WTC11 (cell line): ENCODE results near the gene CTDNEP1.

Experiments used
- ATF6 ChIP-seq: sonication (generic); formaldehyde crosslinking; IDR thresholded peaks from 2 replicates; pipeline ENCODE4 v1.8.1; 2023; ENCODE audit warnings: mild to moderate bottlenecking, missing genetic modification reagents
- GRHL2 ChIP-seq: fragments of 250-450 bp; sonication (Bioruptor Pico); IDR thresholded peaks from 2 replicates; pipeline ENCODE4 v1.8.0; 2022; ENCODE audit warnings: mild to moderate bottlenecking, moderate library complexity; ENCODE audit not compliant: insufficient replicate concordance, severe bottlenecking
- HMGA2 ChIP-seq: fragments of 250-450 bp; sonication (Bioruptor Pico); IDR thresholded peaks from 2 replicates; pipeline ENCODE4 v1.4.0; 2021; ENCODE audit warnings: mild to moderate bottlenecking, moderate library complexity
- JUN ChIP-seq: sonication (generic); formaldehyde crosslinking; IDR thresholded peaks from 2 replicates; pipeline ENCODE4 v1.8.0; 2023; ENCODE audit warnings: mild to moderate bottlenecking, missing genetic modification reagents
- MYBL2 ChIP-seq: sonication (generic); formaldehyde crosslinking; IDR thresholded peaks from 2 replicates; pipeline ENCODE4 v1.8.1; 2023; ENCODE audit warnings: mild to moderate bottlenecking, moderate library complexity, missing genetic modification reagents
- NFYB ChIP-seq: sonication (generic); formaldehyde crosslinking; conservative IDR thresholded peaks from 2 replicates; pipeline ENCODE4 v1.8.0; 2022; ENCODE audit warnings: low read depth, missing genetic modification reagents
- PREB ChIP-seq: sonication (generic); formaldehyde crosslinking; IDR thresholded peaks from 2 replicates; pipeline ENCODE4 v1.8.1; 2022; ENCODE audit warnings: mild to moderate bottlenecking, missing genetic modification reagents, moderate library complexity, borderline replicate concordance
- SP1 ChIP-seq: sonication (generic); formaldehyde crosslinking; conservative IDR thresholded peaks from 2 replicates; pipeline ENCODE4 v1.8.1; 2022; ENCODE audit warnings: missing genetic modification reagents
- ZNF263 ChIP-seq: sonication (generic); formaldehyde crosslinking; IDR thresholded peaks from 2 replicates; pipeline ENCODE4 v1.8.1; 2022; ENCODE audit warnings: low read depth, mild to moderate bottlenecking, moderate library complexity, missing genetic modification reagents
- TF ChIP-seq, protein P1 (sequence below): fragments of 200-600 bp; IDR thresholded peaks from 2 replicates; pipeline ENCODE4 v1.8.0; 2022; ENCODE audit warnings: antibody characterized with exemption

- TF ChIP-seq HMGA2 (CRISPR knock-in tag) (no peak), PREB (CRISPR knock-in tag) (no peak), MYBL2 (no peak), ATF6 (CRISPR knock-in tag) (no peak), NFYB (no peak), SP1 (CRISPR knock-in tag) (no peak), JUN (CRISPR knock-in tag) (no peak), ZNF263 (CRISPR knock-in tag) (no peak), GRHL2 (CRISPR knock-in tag) (no peak)
- TF ChIP-seq, protein P1, sequence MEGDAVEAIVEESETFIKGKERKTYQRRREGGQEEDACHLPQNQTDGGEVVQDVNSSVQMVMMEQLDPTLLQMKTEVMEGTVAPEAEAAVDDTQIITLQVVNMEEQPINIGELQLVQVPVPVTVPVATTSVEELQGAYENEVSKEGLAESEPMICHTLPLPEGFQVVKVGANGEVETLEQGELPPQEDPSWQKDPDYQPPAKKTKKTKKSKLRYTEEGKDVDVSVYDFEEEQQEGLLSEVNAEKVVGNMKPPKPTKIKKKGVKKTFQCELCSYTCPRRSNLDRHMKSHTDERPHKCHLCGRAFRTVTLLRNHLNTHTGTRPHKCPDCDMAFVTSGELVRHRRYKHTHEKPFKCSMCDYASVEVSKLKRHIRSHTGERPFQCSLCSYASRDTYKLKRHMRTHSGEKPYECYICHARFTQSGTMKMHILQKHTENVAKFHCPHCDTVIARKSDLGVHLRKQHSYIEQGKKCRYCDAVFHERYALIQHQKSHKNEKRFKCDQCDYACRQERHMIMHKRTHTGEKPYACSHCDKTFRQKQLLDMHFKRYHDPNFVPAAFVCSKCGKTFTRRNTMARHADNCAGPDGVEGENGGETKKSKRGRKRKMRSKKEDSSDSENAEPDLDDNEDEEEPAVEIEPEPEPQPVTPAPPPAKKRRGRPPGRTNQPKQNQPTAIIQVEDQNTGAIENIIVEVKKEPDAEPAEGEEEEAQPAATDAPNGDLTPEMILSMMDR, result no peak
Observed at GRCh38 chr17:7215652-7216180, 35.8 kb downstream of the CTDNEP1 start.
